ENCODE results near the gene RAB30.
"Not testable (repeated sequence)": the region's sequence is repeated elsewhere in the genome, so short reads cannot be mapped to it uniquely, and the experiment has no call there.

RAB30 gene

GRCh38 chr11:82970507-82971083 lies 101.1 kb downstream of the RAB30 start:
- not testable (repeated sequence) for H3K4me3 ChIP-seq (ENCODE audit: extremely low read depth, insufficient read depth, low read length, poor library complexity, severe bottlenecking); H3K9me3 ChIP-seq (ENCODE audit: control insufficient read depth, low read length); H3K4me1 ChIP-seq (ENCODE audit: control insufficient read depth, insufficient read depth, low read length, poor library complexity, severe bottlenecking); H3K27ac ChIP-seq (ENCODE audit: low read depth, low read length, severe bottlenecking); H3K36me3 ChIP-seq (ENCODE audit: control insufficient read depth, insufficient read depth, low read length)
- 97% methylated on average over 41 to 55 of the region's 60 CpGs for WGBS, 2 experiments (ENCODE audit: insufficient coverage in 2 of 2)

DNA sequence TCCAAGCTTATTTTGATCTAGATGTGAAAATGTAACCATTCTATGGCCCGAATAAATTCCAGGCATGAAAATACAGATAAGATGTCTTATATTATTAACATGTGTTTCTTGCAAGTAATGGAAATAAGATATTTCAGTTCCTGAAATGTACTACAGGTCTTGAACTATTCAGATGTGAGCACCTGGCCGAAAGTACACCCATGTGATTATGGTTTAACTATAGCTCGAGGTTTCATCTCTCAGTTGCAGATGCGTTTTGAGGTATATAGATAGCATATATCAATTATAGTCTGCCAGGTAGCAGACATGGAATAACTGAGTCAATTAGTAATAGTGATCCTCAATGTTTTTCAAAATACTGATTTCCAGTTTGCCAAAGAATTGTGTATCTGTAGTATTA lies 101.9 kb downstream of the RAB30 start:
- H3K4me1 ChIP-seq (ENCODE audit: control insufficient read depth, insufficient read depth, low read length, poor library complexity, severe bottlenecking): no peaks in the 10 kb centered on the region
- no peaks in the 10 kb centered on the region for H3K9me3 ChIP-seq (ENCODE audit: control insufficient read depth, low read length)
- no peaks in the 10 kb centered on the region for H3K36me3 ChIP-seq (ENCODE audit: control insufficient read depth, insufficient read depth, low read length)
- 90 to 100% methylated on average over 1 to 3 of the region's 4 CpGs for WGBS, 2 experiments (ENCODE audit: insufficient coverage in 2 of 2)
- no peak overlapping the region for H3K4me3 ChIP-seq (ENCODE audit: extremely low read depth, insufficient read depth, low read length, poor library complexity, severe bottlenecking)
- no peak overlapping the region for H3K27ac ChIP-seq (ENCODE audit: low read depth, low read length, severe bottlenecking)

GRCh38 chr11:82967381-82967780 lies 104.3 kb downstream of the RAB30 start:
- Histone ChIP-seq H3K36me3 (ENCODE audit: control insufficient read depth, insufficient read depth, low read length) (no peaks in the 10 kb centered on the region), H3K4me3 (ENCODE audit: extremely low read depth, insufficient read depth, low read length, poor library complexity, severe bottlenecking) (no peak overlapping the region), H3K4me1 (ENCODE audit: control insufficient read depth, insufficient read depth, low read length, poor library complexity, severe bottlenecking) (no peaks in the 10 kb centered on the region), H3K9me3 (ENCODE audit: control insufficient read depth, low read length) (no peaks in the 10 kb centered on the region), H3K27ac (ENCODE audit: low read depth, low read length, severe bottlenecking) (no peak overlapping the region)
- 0% methylated on average over 1 of the region's 4 CpGs; no CpG with 5 or more reads in 1 of the 2 experiments for WGBS, 2 experiments (ENCODE audit: insufficient coverage in 2 of 2)

DNA sequence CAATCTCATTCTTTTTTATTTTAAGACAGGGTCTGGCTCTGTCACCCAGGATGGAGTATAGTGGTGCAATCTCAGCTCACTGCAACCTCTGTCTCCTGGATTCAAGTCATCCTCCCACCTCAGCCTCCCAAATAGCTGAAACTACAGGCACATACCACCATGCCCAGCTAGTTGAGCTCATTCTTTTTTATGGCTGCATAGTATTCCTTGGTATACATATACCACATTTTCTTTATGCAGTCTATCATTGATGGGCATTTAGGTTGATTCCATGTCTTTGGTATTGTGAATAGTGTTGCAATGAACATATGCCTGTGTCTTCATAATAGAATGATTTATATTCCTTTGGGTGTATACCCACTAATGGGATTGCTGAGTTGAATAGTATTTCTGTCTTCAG lies 109.7 kb downstream of the RAB30 start:
- not testable (repeated sequence) for H3K9me3 ChIP-seq (ENCODE audit: control insufficient read depth, low read length); H3K4me3 ChIP-seq (ENCODE audit: extremely low read depth, insufficient read depth, low read length, poor library complexity, severe bottlenecking); H3K27ac ChIP-seq (ENCODE audit: low read depth, low read length, severe bottlenecking); H3K36me3 ChIP-seq (ENCODE audit: control insufficient read depth, insufficient read depth, low read length); H3K4me1 ChIP-seq (ENCODE audit: control insufficient read depth, insufficient read depth, low read length, poor library complexity, severe bottlenecking)

DNA sequence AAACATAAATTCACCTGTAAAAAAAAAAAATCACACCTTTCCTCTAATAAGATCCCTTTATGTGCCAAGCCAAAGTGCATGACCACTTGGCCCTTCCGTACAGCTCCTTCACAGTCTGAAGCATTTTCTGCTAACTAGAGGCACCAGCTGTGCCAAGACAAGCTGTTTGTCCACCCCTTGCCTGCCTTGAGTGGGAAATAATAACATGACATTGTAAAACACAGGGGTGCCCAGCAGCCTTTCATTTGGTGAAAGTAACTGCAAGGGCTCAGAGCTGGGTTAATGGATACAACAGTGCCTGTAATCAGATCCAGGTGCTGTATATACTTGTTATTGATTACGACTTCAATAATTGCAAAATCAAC lies 110.9 kb downstream of the RAB30 start:
- no peak overlapping the region for H3K4me3 ChIP-seq (ENCODE audit: extremely low read depth, insufficient read depth, low read length, poor library complexity, severe bottlenecking)
- H3K36me3 ChIP-seq (ENCODE audit: control insufficient read depth, insufficient read depth, low read length): no peaks in the 10 kb centered on the region
- WGBS, 2 experiments (ENCODE audit: insufficient coverage in 2 of 2): 83 to 100% methylated on average over 1 of the region's 2 CpGs
- peaks cover 5% of the 10 kb centered on the region for H3K4me1 ChIP-seq (ENCODE audit: control insufficient read depth, insufficient read depth, low read length, poor library complexity, severe bottlenecking)
- no peak overlapping the region for H3K27ac ChIP-seq (ENCODE audit: low read depth, low read length, severe bottlenecking)
- H3K9me3 ChIP-seq (ENCODE audit: control insufficient read depth, low read length): no peaks in the 10 kb centered on the region

DNA sequence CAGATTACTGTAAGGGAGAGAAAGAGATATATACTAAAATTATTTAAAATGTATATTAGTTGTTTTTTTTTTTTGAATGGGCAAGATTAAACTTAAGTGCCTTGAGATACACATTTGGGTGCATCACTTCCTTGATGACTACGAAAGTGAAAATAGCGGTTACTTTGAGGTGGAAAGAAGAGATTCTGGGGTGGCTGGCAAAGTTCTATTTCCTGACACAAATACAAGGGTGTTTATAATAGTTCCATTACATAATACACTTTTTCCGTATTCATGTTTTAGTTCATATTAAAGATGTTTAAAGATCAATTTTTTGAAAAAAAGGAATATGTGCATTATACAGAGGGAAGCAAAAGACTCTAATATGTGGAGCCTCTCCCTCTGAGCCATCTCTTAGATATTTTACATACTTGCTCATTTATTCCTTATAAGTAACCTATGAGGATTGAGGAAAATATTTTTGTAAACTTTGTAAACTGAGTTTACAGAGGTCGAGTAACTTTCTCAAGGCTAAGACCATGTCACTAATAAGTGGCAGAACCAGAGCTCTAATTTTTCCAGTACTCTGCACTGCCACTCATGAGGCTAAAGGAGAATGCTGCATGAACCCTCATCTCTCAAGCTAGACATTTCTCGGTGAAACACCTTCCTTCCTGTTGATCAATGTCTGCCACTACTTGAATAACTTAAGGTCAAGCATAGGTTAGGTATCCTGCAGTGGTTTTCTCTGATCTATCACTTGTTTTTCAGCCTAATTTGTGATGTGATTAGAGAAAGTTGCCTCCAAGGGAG lies 111.5 kb downstream of the RAB30 start:
- H3K4me3 ChIP-seq (ENCODE audit: extremely low read depth, insufficient read depth, low read length, poor library complexity, severe bottlenecking): no peak overlapping the region
- no peak overlapping the region for H3K27ac ChIP-seq (ENCODE audit: low read depth, low read length, severe bottlenecking)
- no peaks in the 10 kb centered on the region for H3K36me3 ChIP-seq (ENCODE audit: control insufficient read depth, insufficient read depth, low read length)
- WGBS, 2 experiments (ENCODE audit: insufficient coverage in 2 of 2): 73% methylated on average over 2 of the region's 5 CpGs; no CpG with 5 or more reads in 1 of the 2 experiments
- peaks cover 5% of the 10 kb centered on the region for H3K4me1 ChIP-seq (ENCODE audit: control insufficient read depth, insufficient read depth, low read length, poor library complexity, severe bottlenecking)
- no peaks in the 10 kb centered on the region for H3K9me3 ChIP-seq (ENCODE audit: control insufficient read depth, low read length)

DNA sequence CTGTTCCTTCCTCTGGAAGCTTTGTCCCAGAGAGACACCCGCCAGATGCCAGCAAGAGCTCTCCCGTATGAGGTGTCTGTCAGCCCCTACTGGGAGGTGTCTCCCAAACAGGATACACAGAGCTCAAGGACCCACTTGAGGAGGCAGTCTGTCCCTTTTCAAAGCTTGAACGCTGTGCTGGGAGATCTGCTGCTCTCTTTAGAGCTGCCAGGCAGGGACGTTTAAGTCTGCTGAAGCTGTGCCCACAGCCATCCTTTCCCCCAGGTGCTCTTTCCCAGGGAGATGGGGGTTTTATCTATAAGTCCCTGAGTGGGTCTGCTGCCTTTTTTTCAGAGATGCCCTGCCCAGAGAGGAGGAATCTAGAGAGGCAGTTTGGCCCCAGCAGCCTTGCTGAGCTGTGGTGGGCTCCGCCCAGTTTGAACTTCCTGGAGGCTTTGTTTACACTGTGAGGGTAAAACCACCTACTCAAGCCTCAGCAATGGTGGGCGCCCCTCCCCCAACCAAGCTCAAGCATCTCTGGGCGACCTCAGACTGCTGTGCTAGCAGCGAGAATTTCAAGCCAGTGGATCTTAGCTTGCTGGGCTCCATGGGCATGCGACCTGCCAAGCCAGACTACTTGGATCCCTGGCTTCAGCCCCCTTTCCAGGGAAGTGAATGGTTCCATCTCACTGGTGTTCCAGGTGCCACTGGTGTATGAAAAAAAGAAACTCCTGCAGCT lies 115.8 kb downstream of the RAB30 start:
- H3K36me3 ChIP-seq (ENCODE audit: control insufficient read depth, insufficient read depth, low read length); H3K4me1 ChIP-seq (ENCODE audit: control insufficient read depth, insufficient read depth, low read length, poor library complexity, severe bottlenecking); H3K9me3 ChIP-seq (ENCODE audit: control insufficient read depth, low read length); H3K4me3 ChIP-seq (ENCODE audit: extremely low read depth, insufficient read depth, low read length, poor library complexity, severe bottlenecking): not testable (repeated sequence)
- peak overlapping the region; percentile 2 for H3K27ac ChIP-seq (ENCODE audit: low read depth, low read length, severe bottlenecking)
- 52 to 57% methylated on average over 8 to 9 of the region's 9 CpGs for WGBS, 2 experiments (ENCODE audit: insufficient coverage in 2 of 2)

DNA sequence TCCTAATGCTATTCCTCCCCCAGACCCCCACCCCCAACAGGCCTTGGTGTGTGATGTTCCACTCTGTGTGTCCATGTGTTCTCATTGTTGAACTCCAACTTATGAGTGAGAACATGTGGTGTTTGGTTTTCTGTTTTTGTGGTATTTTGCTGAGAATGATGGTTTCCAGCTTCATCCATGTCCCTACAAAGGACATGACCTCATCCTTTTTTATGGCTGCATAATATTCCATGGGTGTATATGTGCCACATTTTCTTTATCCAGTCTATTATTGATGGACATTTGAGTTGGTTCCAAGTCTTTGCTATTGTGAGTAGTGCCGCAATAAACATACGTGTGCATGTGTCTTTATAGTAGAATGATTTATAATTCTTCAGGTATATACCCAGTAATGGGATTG lies 121.2 kb downstream of the RAB30 start:
- not testable (repeated sequence) for H3K4me1 ChIP-seq (ENCODE audit: control insufficient read depth, insufficient read depth, low read length, poor library complexity, severe bottlenecking); H3K9me3 ChIP-seq (ENCODE audit: control insufficient read depth, low read length); H3K27ac ChIP-seq (ENCODE audit: low read depth, low read length, severe bottlenecking); H3K36me3 ChIP-seq (ENCODE audit: control insufficient read depth, insufficient read depth, low read length); H3K4me3 ChIP-seq (ENCODE audit: extremely low read depth, insufficient read depth, low read length, poor library complexity, severe bottlenecking)
- WGBS, 2 experiments (ENCODE audit: insufficient coverage in 2 of 2): no CpG with 5 or more reads among the region's 2 CpGs

DNA sequence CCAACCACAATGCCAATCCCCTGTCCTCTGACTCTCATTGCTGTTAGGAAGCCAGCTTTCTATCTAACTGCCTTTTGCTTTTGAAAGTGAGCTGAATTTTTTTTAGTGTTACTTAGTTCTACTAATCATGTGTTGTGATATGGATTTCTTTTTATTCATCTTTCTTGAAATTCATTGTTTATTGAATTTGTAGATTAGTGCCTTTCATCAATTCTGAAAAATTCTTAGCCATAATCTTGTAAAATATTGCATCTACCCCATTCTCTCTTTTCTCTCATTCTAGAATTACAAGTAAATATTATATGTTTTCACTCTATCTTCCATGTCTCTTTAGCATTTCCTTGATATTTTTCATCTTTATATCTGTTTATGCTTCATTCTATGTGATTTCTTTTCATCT lies 122.3 kb downstream of the RAB30 start:
- Histone ChIP-seq H3K4me1 (ENCODE audit: control insufficient read depth, insufficient read depth, low read length, poor library complexity, severe bottlenecking) (no peaks in the 10 kb centered on the region), H3K4me3 (ENCODE audit: extremely low read depth, insufficient read depth, low read length, poor library complexity, severe bottlenecking) (no peak overlapping the region), H3K9me3 (ENCODE audit: control insufficient read depth, low read length) (no peaks in the 10 kb centered on the region), H3K36me3 (ENCODE audit: control insufficient read depth, insufficient read depth, low read length) (no peaks in the 10 kb centered on the region), H3K27ac (ENCODE audit: low read depth, low read length, severe bottlenecking) (no peak overlapping the region)

DNA sequence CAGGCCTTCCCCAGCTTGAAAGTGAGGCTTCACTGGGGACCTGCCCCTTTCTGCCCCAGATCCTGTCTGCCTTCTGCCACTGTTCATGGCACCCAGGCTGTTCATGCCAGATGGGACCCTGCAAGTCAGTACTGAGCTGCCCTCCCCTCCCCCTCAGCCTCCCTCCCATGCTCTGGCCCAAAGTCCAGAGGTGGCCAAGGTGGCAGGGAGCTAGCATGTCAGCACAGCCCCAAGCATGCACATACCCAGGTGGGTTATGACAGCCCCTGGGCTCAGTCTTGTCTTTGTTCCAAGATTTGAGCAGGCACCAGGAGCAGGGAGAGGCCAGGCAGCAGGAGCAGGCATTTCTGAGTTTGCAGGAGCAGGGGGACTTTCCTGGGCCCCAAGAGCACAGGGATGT lies 126.0 kb downstream of the RAB30 start:
- H3K36me3 ChIP-seq (ENCODE audit: control insufficient read depth, insufficient read depth, low read length): no peaks in the 10 kb centered on the region
- no peaks in the 10 kb centered on the region for H3K4me1 ChIP-seq (ENCODE audit: control insufficient read depth, insufficient read depth, low read length, poor library complexity, severe bottlenecking)

GRCh38 chr11:82945041-82945440 lies 126.7 kb downstream of the RAB30 start:
- H3K36me3 ChIP-seq (ENCODE audit: control insufficient read depth, insufficient read depth, low read length); H3K4me3 ChIP-seq (ENCODE audit: extremely low read depth, insufficient read depth, low read length, poor library complexity, severe bottlenecking); H3K4me1 ChIP-seq (ENCODE audit: control insufficient read depth, insufficient read depth, low read length, poor library complexity, severe bottlenecking); H3K9me3 ChIP-seq (ENCODE audit: control insufficient read depth, low read length); H3K27ac ChIP-seq (ENCODE audit: low read depth, low read length, severe bottlenecking): not testable (repeated sequence)
- WGBS, 2 experiments (ENCODE audit: insufficient coverage in 2 of 2): 75 to 100% methylated on average over 1 of the region's 1 CpG

More for the DNA sequence above, 126.0 kb downstream of the RAB30 start:
- Histone ChIP-seq H3K4me3 (ENCODE audit: extremely low read depth, insufficient read depth, low read length, poor library complexity, severe bottlenecking) (no peak overlapping the region), H3K9me3 (ENCODE audit: control insufficient read depth, low read length) (no peaks in the 10 kb centered on the region), H3K27ac (ENCODE audit: low read depth, low read length, severe bottlenecking) (no peak overlapping the region)
